K562 (cell line): ENCODE data around the gene SCMH1. TPM values are rescaled to one million over a fixed set of nuclear protein-coding genes. Genes with fewer than 3 reads are reported as not detected.

ENCODE experiments used
- ARID2 ChIP-seq: fragments of 450-650 bp; IDR thresholded peaks from 2 replicates; pipeline ENCODE4 v1.6.1; 2017; ENCODE audit warnings: antibody characterized with exemption, mild to moderate bottlenecking
- EGR1 ChIP-seq: fragments of 450-650 bp; conservative IDR thresholded peaks from 2 replicates; pipeline ENCODE4 v1.6.1; 2017; ENCODE audit warnings: mild to moderate bottlenecking
- EHMT2 ChIP-seq: fragments of 450-650 bp; IDR thresholded peaks from 2 replicates; pipeline ENCODE4 v1.6.1; 2018; ENCODE audit warnings: antibody characterized with exemption
- EZH2 ChIP-seq: IDR thresholded peaks from 2 replicates; pipeline ENCODE4 v1.6.1; 2012; ENCODE audit warnings: low read depth, mild to moderate bottlenecking, inconsistent platforms, low read length, borderline replicate concordance
- FOSL1 ChIP-seq: fragments of 200-800 bp; sonication (Bioruptor generic); conservative IDR thresholded peaks from 2 replicates; pipeline ENCODE4 v1.6.1; 2016; ENCODE audit warnings: missing genetic modification characterization, missing compliant biosample characterization
- FOXJ3 ChIP-seq: sonication (generic); formaldehyde crosslinking; IDR thresholded peaks from 2 replicates; pipeline ENCODE4 v1.4.0; 2020; ENCODE audit warnings: mild to moderate bottlenecking, missing genetic modification reagents
- LEF1 ChIP-seq: fragments of 450-650 bp; IDR thresholded peaks from 2 replicates; pipeline ENCODE4 v1.6.1; 2016; ENCODE audit warnings: mild to moderate bottlenecking
- MECOM ChIP-seq: fragments of 250-450 bp; sonication (Bioruptor Pico); IDR thresholded peaks from 2 replicates; pipeline ENCODE4 v1.8.0; 2022; ENCODE audit warnings: inconsistent platforms
- PBX2 ChIP-seq, 2 experiments: IDR thresholded peaks in 1 of 2; conservative IDR thresholded peaks in 1 of 2; 2 replicates each; pipeline ENCODE4 v1.6.1; 2016; ENCODE audit warnings: low read depth in 2 of 2, mild to moderate bottlenecking in 1 of 2, missing compliant biosample characterization in 1 of 2, missing genetic modification characterization in 1 of 2, moderate library complexity in 1 of 2
- PHF20 ChIP-seq: fragments of 450-650 bp; IDR thresholded peaks from 2 replicates; pipeline ENCODE4 v1.6.1; 2018; ENCODE audit not compliant: partially characterized antibody
- RERE ChIP-seq: sonication (generic); formaldehyde crosslinking; IDR thresholded peaks from 2 replicates; pipeline ENCODE4 v1.8.0; 2023; ENCODE audit warnings: missing genetic modification reagents, mild to moderate bottlenecking, borderline replicate concordance
- TRIM24 ChIP-seq, 2 experiments: fragments of 450-650 bp; IDR thresholded peaks; 2 replicates each; pipeline ENCODE4 v1.6.1; 2016
- TRIM25 ChIP-seq: fragments of 450-650 bp; IDR thresholded peaks from 2 replicates; pipeline ENCODE4 v1.7.0; 2016; ENCODE audit warnings: borderline replicate concordance
- ZBTB2 ChIP-seq: fragments of 450-650 bp; IDR thresholded peaks from 2 replicates; pipeline ENCODE4 v1.6.1; 2016; ENCODE audit warnings: antibody characterized with exemption
- ZNF316 ChIP-seq: fragments of 450-650 bp; IDR thresholded peaks from 2 replicates; pipeline ENCODE4 v1.6.1; 2016
- ZNF57 ChIP-seq: fragments of 450-650 bp; formaldehyde crosslinking; IDR thresholded peaks from 2 replicates; pipeline ENCODE4 v1.4.0; 2020; ENCODE audit warnings: mild to moderate bottlenecking, moderate library complexity
- polyA plus RNA-seq, 8 experiments: library from polyadenylated mRNA; depleted of rRNA in 4 of 8; stranded (reverse) in 5 of 8; unstranded in 3 of 8; fragments of >200 nt; fragmentation: Nextera tagmentation in 2 of 8; fragmentation: Illumina TruSeq in 1 of 8; extraction: Ambion mirVana in 2 of 8; extraction: Trizol in 1 of 8; gene quantifications; 2 replicates each; pipeline versions ENCODE4 v1.2.1 to v1.2.3, GENCODE V29; 2011 to 2014; ENCODE audit warnings: inconsistent platforms in 1 of 8, missing spikeins in 1 of 8
- total RNA-seq, 7 experiments: library from RNA; depleted of rRNA in 6 of 7; stranded (reverse); fragments of >200 nt in 6 of 7; fragmentation: Illumina TruSeq in 2 of 7; extraction: Trizol in 2 of 7; gene quantifications; 2 replicates each; pipeline versions ENCODE4 v1.2.1 to v1.2.3, GENCODE V29; 2011 to 2021; ENCODE audit warnings: low replicate concordance in 1 of 7

SCMH1 gene
- total and polyA plus RNA-seq, 9 of the 15 experiments (the other 6 are each of a cell fraction or from before 2014, with no cell fraction given), result 8.5 to 37.0 (median 26.8) TPM

- TF ChIP-seq ZBTB2 (peak; percentile 79), TRIM24 (IDR thresholded peaks at IDR 0.05) (peak; percentile 52 to 65; a peak in 3 of 4 replicates), FOSL1 (tag) (peak; percentile 89), ZNF57 (CRISPR knock-in tag) (no peak), FOXJ3 (no peak), ZNF316 (peak; percentile 42; the same call in 1 of the 2 replicates), ARID2 (0 out of 2 replicates have a peak, but pooled peaks have one; percentile 10), TRIM25 (0 out of 2 replicates have a peak, but pooled peaks have one; percentile 63), EZH2 (no peak), LEF1 (peak; percentile 25; the same call in 1 of the 2 replicates), PBX2 (CRISPR knock-in tag; IDR thresholded peaks at IDR 0.05; ENCODE audit: low read depth) (no peak), PBX2 (tag; conservative IDR thresholded peaks at IDR 0.05; ENCODE audit: low read depth) (peak; percentile 80), EGR1 (peak; percentile 54), MECOM (peak; percentile 45; the same call in 1 of the 2 replicates), RERE (no peak), PHF20 (peak; percentile 40), EHMT2 (peak; percentile 81)
- TF ChIP-seq, all 486 proteins: peak for 54
Observed at GRCh38 chr1:41238311-41238988, 3.7 kb downstream of the SCMH1 start (continued).
